H1 (cell line): Measurements from ENCODE around the gene ORC3. TPM values are rescaled to one million over a fixed set of nuclear protein-coding genes. Genes with fewer than 3 reads are reported as not detected.

Experiments
- CTCF ChIA-PET: fragments of 300-600 bp; sonication (Branson Sonifier 250); formaldehyde crosslinking; loops from one replicate; lab custom pipeline; 2021; ENCODE audit not compliant: partially characterized antibody; lab: Charles Lee
- POLR2A ChIA-PET: fragments of 300-600 bp; sonication (Branson Sonifier 250); formaldehyde crosslinking; loops from one replicate; lab custom pipeline; 2021; ENCODE audit warnings: inconsistent platforms; ENCODE audit not compliant: partially characterized antibody; lab: Charles Lee
- DNase-seq, 2 experiments: peaks; one replicate each; pipeline versions ENCODE4 v3.0.0 to v3.0.0-alpha.2; 2010 to 2022; ENCODE audit warnings: low spot score in 2 of 2, low read depth in 1 of 2, mixed read lengths in 1 of 2
- FAIRE-seq: peaks from 2 replicates; lab custom pipeline; 2011; peaks lifted over from hg19 to GRCh38; lab: Jason Lieb, UNC
- H2AFZ ChIP-seq: 2 replicates; pipeline ENCODE4 v1.8.1; 2012; ENCODE audit warnings: low read length, inconsistent platforms
- H2AK5ac ChIP-seq: 2 replicates; pipeline ENCODE4 v1.6.1; 2013; ENCODE audit warnings: low read depth, low read length
- H2BK120ac ChIP-seq: replicated peaks from 2 replicates; pipeline ENCODE3; 2013; ENCODE audit warnings: low read depth, low read length, inconsistent platforms
- H2BK12ac ChIP-seq: 2 replicates; pipeline ENCODE4 v1.6.1; 2013; ENCODE audit warnings: low read depth, low read length
- H2BK15ac ChIP-seq: 2 replicates; pipeline ENCODE4 v1.6.1; 2013; ENCODE audit warnings: low read length
- H2BK20ac ChIP-seq: 2 replicates; pipeline ENCODE4 v1.6.1; 2013; ENCODE audit warnings: low read length
- H2BK5ac ChIP-seq: 2 replicates; pipeline ENCODE4 v1.6.1; 2013; ENCODE audit warnings: low read depth, low read length
- H3K14ac ChIP-seq: 2 replicates; pipeline ENCODE4 v1.6.1; 2013; ENCODE audit warnings: inconsistent platforms; ENCODE audit not compliant: insufficient read length
- H3K18ac ChIP-seq: 2 replicates; pipeline ENCODE4 v1.6.1; 2013; ENCODE audit warnings: low read length; ENCODE audit errors: extremely low read depth
- H3K23ac ChIP-seq: 2 replicates; pipeline ENCODE4 v1.6.1; 2013; ENCODE audit warnings: inconsistent platforms; ENCODE audit not compliant: insufficient read length
- H3K23me2 ChIP-seq: 2 replicates; pipeline ENCODE4 v1.6.1; 2013; ENCODE audit warnings: low read depth, low read length
- H3K27ac ChIP-seq: 2 replicates; pipeline ENCODE4 v1.6.1; 2011; ENCODE audit warnings: low read depth, low read length, inconsistent platforms
- H3K27me3 ChIP-seq, 4 experiments: replicated peaks in 1 of 4; 1 replicate in 1 of 4; 2 replicates in 3 of 4; pipeline versions ENCODE4 v1.6.1 to v1.8.1; 2011 to 2013; ENCODE audit warnings: low read length in 3 of 4, mild to moderate bottlenecking in 3 of 4, inconsistent platforms in 2 of 4, mixed read lengths in 2 of 4, moderate library complexity in 1 of 4; ENCODE audit not compliant: control insufficient read depth in 3 of 4, insufficient read depth in 3 of 4; ENCODE audit errors: extremely low read depth in 1 of 4
- H3K36me3 ChIP-seq, 4 experiments: 2 replicates each; pipeline versions ENCODE4 v1.6.1 to v1.8.1; 2011 to 2013; ENCODE audit warnings: mild to moderate bottlenecking in 4 of 4, low read length in 3 of 4, moderate library complexity in 2 of 4, control low read depth in 1 of 4, inconsistent platforms in 1 of 4; ENCODE audit not compliant: insufficient read depth in 4 of 4, control insufficient read depth in 2 of 4
- H3K4ac ChIP-seq: replicated peaks from 2 replicates; pipeline ENCODE3; 2013; ENCODE audit warnings: low read length, low read depth, mixed read lengths, inconsistent platforms; ENCODE audit not compliant: insufficient read length
- H3K4me1 ChIP-seq, 4 experiments: replicated peaks in 1 of 4; 1 replicate in 1 of 4; 2 replicates in 3 of 4; pipeline versions ENCODE4 v1.6.1 to v1.8.1; 2011 to 2013; ENCODE audit warnings: low read length in 3 of 4, inconsistent platforms in 2 of 4, mixed read lengths in 1 of 4; ENCODE audit not compliant: insufficient read depth in 4 of 4, control insufficient read depth in 3 of 4
- H3K4me2 ChIP-seq, 2 experiments: 2 replicates each; pipeline versions ENCODE4 v1.6.1 to v1.8.1; 2011 to 2013; ENCODE audit warnings: low read depth in 2 of 2, low read length in 2 of 2, control low read depth in 1 of 2, inconsistent platforms in 1 of 2, mild to moderate bottlenecking in 1 of 2; ENCODE audit not compliant: insufficient read depth in 1 of 2
- H3K4me3 ChIP-seq, 4 experiments: fragments of 200-600, 300-600 bp in 1 of 4; sonication (generic), shearing (Covaris generic), sonication (Bioruptor Twin) in 1 of 4; 2 replicates each; pipeline versions ENCODE4 v1.5.1 to v1.8.1; 2011 to 2016; ENCODE audit warnings: low read length in 4 of 4, low read depth in 3 of 4, control low read depth in 2 of 4, inconsistent platforms in 2 of 4, mild to moderate bottlenecking in 2 of 4, mixed read lengths in 1 of 4, moderate library complexity in 1 of 4; ENCODE audit not compliant: insufficient read depth in 2 of 4; ENCODE audit errors: extremely low read depth in 1 of 4
- H3K56ac ChIP-seq: replicated peaks from 2 replicates; pipeline ENCODE3; 2013; ENCODE audit warnings: low read depth, mild to moderate bottlenecking, mixed read lengths, low read length, inconsistent platforms; ENCODE audit not compliant: insufficient read length
- H3K79me1 ChIP-seq: 2 replicates; pipeline ENCODE4 v1.6.1; 2013; ENCODE audit warnings: low read depth, low read length, control low read depth
- H3K79me2 ChIP-seq, 2 experiments: 2 replicates each; pipeline versions ENCODE4 v1.6.1 to v1.8.1; 2012 to 2013; ENCODE audit warnings: low read length in 2 of 2, mild to moderate bottlenecking in 2 of 2, inconsistent platforms in 1 of 2; ENCODE audit not compliant: insufficient read depth in 2 of 2, control insufficient read depth in 1 of 2
- H3K9ac ChIP-seq, 4 experiments: replicated peaks in 1 of 4; 1 replicate in 1 of 4; 2 replicates in 3 of 4; pipeline versions ENCODE4 v1.6.1 to v1.8.1; 2011 to 2013; ENCODE audit warnings: low read depth in 3 of 4, low read length in 3 of 4, control low read depth in 2 of 4, mild to moderate bottlenecking in 2 of 4, moderate library complexity in 2 of 4, inconsistent platforms in 1 of 4; ENCODE audit errors: extremely low read depth in 1 of 4
- H3K9me3 ChIP-seq, 2 experiments: 2 replicates each; pipeline versions ENCODE4 v1.6.1 to v1.8.1; 2012 to 2013; ENCODE audit warnings: mild to moderate bottlenecking in 2 of 2, moderate library complexity in 2 of 2, control low read depth in 1 of 2, inconsistent platforms in 1 of 2, low read depth in 1 of 2, low read length in 1 of 2, mixed read lengths in 1 of 2; ENCODE audit not compliant: insufficient read depth in 2 of 2
- H4K20me1 ChIP-seq, 2 experiments: replicated peaks in 1 of 2; 2 replicates each; pipeline versions ENCODE3 to v1.8.1; 2011 to 2013; ENCODE audit warnings: inconsistent platforms in 2 of 2, low read length in 2 of 2, mild to moderate bottlenecking in 1 of 2; ENCODE audit not compliant: insufficient read depth in 2 of 2, control insufficient read depth in 1 of 2
- H4K5ac ChIP-seq: 2 replicates; pipeline ENCODE4 v1.6.1; 2013; ENCODE audit warnings: low read length, low read depth, mixed read lengths, inconsistent platforms; ENCODE audit not compliant: insufficient read length
- H4K8ac ChIP-seq: 2 replicates; pipeline ENCODE4 v1.8.0; 2013; ENCODE audit warnings: mild to moderate bottlenecking, moderate library complexity, low read length, inconsistent platforms; ENCODE audit not compliant: insufficient read depth; ENCODE audit errors: extremely low read depth
- H4K91ac ChIP-seq: replicated peaks from 2 replicates; pipeline ENCODE3; 2013; ENCODE audit warnings: low read length, mixed read lengths, inconsistent platforms; ENCODE audit not compliant: insufficient read length
- BCL11A ChIP-seq, 2 experiments: IDR thresholded peaks; one replicate each; pipeline ENCODE4 v1.6.1; 2011; ENCODE audit warnings: low read depth in 2 of 2, low read length in 2 of 2, mild to moderate bottlenecking in 2 of 2
- KDM4A ChIP-seq: IDR thresholded peaks from one replicate; pipeline ENCODE4 v1.7.1; 2012; ENCODE audit warnings: low read depth, mild to moderate bottlenecking, moderate library complexity, low read length, inconsistent platforms; ENCODE audit not compliant: severe bottlenecking
- TAF7 ChIP-seq: optimal IDR thresholded peaks from 2 replicates; pipeline ENCODE3; 2011; ENCODE audit warnings: low read depth, mild to moderate bottlenecking, inconsistent platforms, low read length, moderate library complexity, borderline replicate concordance
- polyA plus RNA-seq, 7 experiments: library from polyadenylated mRNA; depleted of rRNA in 3 of 7; stranded (reverse) in 5 of 7; unstranded in 2 of 7; fragments of >200 nt in 5 of 7; fragments of 200-250 nt in 2 of 7; gene quantifications; 1 replicate in 5 of 7; 2 replicates in 1 of 7; 4 replicates in 1 of 7; pipeline versions ENCODE4 v1.2.1 to v1.2.3, GENCODE V29; 2011 to 2013; ENCODE audit warnings: missing spikeins in 2 of 7, mixed read lengths in 2 of 7
- total RNA-seq: library from RNA; stranded (reverse); fragmentation: NEBNext Ultra II Directional; extraction: Animal tissue kit (Norgen Biotek cat#: 25700); gene quantifications from 2 replicates; pipeline ENCODE4 v1.2.1, GENCODE V29; 2021
- TF ChIP-seq, protein P1 (sequence below): IDR thresholded peaks from 2 replicates; pipeline ENCODE4 v1.6.1; 2011; ENCODE audit warnings: low read length, improper control_type of control experiment

ORC3 gene
- total and polyA plus RNA-seq, 2 of the 8 experiments (the other 6 are each of a cell fraction or from before 2014, with no cell fraction given), result 35.9 to 60.9 TPM

DNA sequence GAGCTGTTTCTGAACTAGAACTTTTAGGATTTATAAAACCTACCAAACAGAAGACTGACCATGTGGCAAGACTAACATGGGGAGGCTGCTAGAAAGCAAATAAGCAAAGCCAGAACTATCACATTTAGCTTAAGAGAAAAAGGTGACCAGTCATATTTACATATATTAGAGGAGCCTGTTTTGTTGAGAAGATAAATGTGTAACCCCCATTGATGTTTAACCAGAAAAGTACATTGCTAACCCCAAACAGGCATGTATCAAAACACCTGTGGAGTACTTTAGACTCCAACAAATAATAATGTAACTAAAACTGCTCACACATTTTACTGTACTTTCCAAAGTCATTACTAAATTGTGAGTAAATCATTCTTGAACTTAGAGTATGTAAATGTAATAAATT, 77.1 kb downstream of the ORC3 start:
- no peak overlapping the region for H3K18ac ChIP-seq
- TF ChIP-seq BCL11A (IDR thresholded peaks at IDR 0.05; ENCODE audit: low read depth in 2 of 2, low read length in 2 of 2) (no peak), KDM4A (no peak), TAF7 (no peak)
- TF ChIP-seq, protein P1, sequence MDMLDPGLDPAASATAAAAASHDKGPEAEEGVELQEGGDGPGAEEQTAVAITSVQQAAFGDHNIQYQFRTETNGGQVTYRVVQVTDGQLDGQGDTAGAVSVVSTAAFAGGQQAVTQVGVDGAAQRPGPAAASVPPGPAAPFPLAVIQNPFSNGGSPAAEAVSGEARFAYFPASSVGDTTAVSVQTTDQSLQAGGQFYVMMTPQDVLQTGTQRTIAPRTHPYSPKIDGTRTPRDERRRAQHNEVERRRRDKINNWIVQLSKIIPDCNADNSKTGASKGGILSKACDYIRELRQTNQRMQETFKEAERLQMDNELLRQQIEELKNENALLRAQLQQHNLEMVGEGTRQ, result no peak
- TF ChIP-seq, all 59 proteins: peak for 0
- Histone ChIP-seq H3K79me1 (no peaks in the 10 kb centered on the region), H4K8ac (no peak overlapping the region), H3K27me3 (no peaks in the 10 kb centered on the region), H3K27ac (no peak overlapping the region), H3K23me2 (no peaks in the 10 kb centered on the region; the same call in 1 of the 2 replicates), H4K5ac (no peak overlapping the region), H3K9ac (no peak overlapping the region), H3K9me3 (no peaks in the 10 kb centered on the region), H2BK15ac (no peak overlapping the region), H2BK5ac (no peak overlapping the region), H3K79me2 (no peaks in the 10 kb centered on the region), H3K56ac (no peak overlapping the region), H2BK120ac (no peak overlapping the region), H3K4me2 (no peak overlapping the region), H3K4ac (no peak overlapping the region), H2BK12ac (no peak overlapping the region), H3K23ac (no peak overlapping the region), H3K36me3 (peaks cover 0 to 48% (median 6%) of the 10 kb centered on the region in 4 experiments; a peak in 4 of 8 replicates), H2BK20ac (no peak overlapping the region), H2AFZ (no peak overlapping the region), H4K91ac (no peak overlapping the region), H3K14ac (no peak overlapping the region), H2AK5ac (no peak overlapping the region), H3K4me1 (peaks cover 0 to 3% (median 0%) of the 10 kb centered on the region in 4 experiments; a peak in 2 of 7 replicates), H4K20me1 (no peaks in the 10 kb centered on the region), H3K4me3 (no peak overlapping the region)
- DNase-seq (no peak), FAIRE-seq (no peak)
- POLR2A ChIA-PET, result no interaction called here
- CTCF ChIA-PET, result no interaction called here
